Activated naive CD4-positive, alpha-beta T cell (primary cell): ENCODE data around the gene LRRC56.

Source experiments
- DNase-seq, 4 experiments: peaks; one replicate each; lab custom pipeline; 2025; lab: John Stamatoyannopoulos, UW

Gene LRRC56

DNA sequence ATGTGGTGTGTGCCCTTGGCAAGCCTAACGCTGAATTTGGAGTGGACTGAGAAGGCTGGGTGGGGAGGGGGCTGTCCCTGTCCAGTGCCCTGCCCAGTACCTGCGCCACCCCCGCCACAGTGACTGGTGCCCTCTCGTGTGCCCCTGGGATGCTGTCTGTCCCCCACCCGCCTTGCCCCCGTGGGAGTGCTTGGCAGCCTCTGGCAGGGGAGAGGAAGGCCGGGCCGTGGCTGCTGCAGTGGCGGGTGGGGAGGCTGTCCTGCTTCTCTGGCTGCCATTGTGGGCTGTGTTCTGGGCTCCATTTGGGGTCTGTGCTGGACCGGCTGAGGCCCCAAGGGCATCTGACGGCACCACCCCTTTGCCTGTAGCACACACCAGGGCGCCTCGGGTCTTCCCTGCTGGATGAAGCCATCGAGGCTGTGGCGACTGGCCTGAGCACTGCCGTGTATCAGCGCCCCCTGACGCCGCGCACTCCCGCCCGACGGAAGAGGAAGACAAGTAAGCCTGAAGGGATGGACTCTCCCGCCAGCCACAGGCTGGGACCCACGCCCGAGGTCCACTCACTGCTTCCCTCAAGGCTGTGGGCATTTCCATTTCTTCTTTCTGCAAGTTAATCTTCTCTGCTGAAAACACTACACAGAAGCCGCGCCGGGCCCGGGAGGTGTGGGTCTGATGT lies 60.8 kb downstream of the LRRC56 start:
- DNase-seq = no peak

DNA sequence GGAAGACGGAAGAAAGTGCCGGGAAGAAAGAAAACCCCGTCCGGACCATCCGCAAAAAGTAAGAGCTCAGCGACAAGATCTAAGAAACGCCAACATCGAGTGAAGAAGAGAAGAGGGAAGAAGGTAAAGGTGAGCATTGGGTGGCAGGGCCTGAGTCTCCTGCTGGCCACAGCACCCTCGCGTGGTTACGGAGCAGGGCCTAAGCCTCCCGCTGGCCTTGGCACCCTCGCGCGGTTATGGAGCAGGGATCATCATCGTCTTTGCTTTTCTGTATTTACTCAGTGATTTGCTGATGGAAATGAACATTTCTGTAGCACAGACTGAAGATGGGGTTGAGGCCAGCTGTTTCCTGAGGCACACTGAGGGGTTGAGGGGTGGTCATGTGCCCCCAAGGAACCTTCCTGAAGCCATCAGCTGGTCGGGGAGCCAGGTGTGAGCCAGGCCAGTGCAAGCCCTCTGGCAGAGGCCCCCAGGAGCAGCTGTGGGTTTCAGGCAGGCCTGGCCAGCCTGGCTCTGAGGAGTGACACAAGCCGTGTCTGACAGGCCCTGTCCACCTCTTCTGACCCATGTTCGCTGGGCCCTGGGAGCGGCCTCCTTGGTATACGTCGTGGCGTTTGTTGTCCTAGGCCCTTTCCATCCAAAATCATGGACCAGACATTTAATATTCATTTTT lies 64.4 kb downstream of the LRRC56 start:
- DNase-seq = no peak

DNA sequence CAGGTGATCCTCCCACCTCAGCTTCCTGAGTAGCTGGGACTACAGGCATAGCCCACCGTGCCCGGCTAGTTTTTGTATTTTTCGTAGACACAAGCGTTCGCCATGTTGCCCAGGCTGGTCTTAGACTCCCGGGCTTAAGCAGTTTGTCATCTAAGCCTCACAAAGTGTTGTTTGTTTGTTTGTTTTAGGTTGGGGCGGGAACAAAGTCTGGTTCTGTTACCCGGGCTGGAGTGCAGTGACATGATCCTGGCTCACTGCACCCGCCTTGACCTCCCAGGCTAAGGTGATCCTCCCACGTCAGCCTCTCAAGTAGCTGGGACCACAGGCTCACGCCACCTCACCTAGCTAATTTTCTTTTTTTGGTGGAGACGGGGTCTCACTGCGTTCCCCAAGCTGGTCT lies 65.8 kb downstream of the LRRC56 start:
- DNase-seq = no peak
